ENCODE data around the gene DNAJC5.

The DNAJC5 gene

GRCh38 chr20:63884506-63885263 is 10.2 kb upstream of the DNAJC5 start:
- no peak for DNase-seq (ENCODE audit: low read depth, low spot score)

GRCh38 chr20:63885264-63886053 is 9.5 kb upstream of the DNAJC5 start:
- DNase-seq (ENCODE audit: low read depth, low spot score), result no peak

GRCh38 chr20:63886054-63886419 is 8.9 kb upstream of the DNAJC5 start:
- DNase-seq (ENCODE audit: low read depth, low spot score), result no peak

- no peak for DNase-seq (ENCODE audit: low read depth, low spot score)
Measured at GRCh38 chr20:63886921-63887320, 8.0 kb upstream of the DNAJC5 start.

- DNase-seq (ENCODE audit: low read depth, low spot score), result no peak
Measured at GRCh38 chr20:63889241-63890200, 5.4 kb upstream of the DNAJC5 start.

- no peak for DNase-seq (ENCODE audit: low read depth, low spot score)
Measured at GRCh38 chr20:63890201-63890576, 4.7 kb upstream of the DNAJC5 start.

- DNase-seq (ENCODE audit: low read depth, low spot score), result no peak
Measured at GRCh38 chr20:63890616-63891015, 4.3 kb upstream of the DNAJC5 start.

GRCh38 chr20:63891061-63892002 is 3.6 kb upstream of the DNAJC5 start:
- no peak for DNase-seq (ENCODE audit: low read depth, low spot score)

- no peak for DNase-seq (ENCODE audit: low read depth, low spot score)
Measured at GRCh38 chr20:63892402-63892801, 2.5 kb upstream of the DNAJC5 start.

- no peak for DNase-seq (ENCODE audit: low read depth, low spot score)
Measured at GRCh38 chr20:63893999-63894357, 948 bp upstream of the DNAJC5 start.

- DNase-seq (ENCODE audit: low read depth, low spot score), result no peak
Measured at GRCh38 chr20:63895202-63895951, 451 bp downstream of the DNAJC5 start.

- no peak for DNase-seq (ENCODE audit: low read depth, low spot score)
Measured at GRCh38 chr20:63895952-63896263, 982 bp downstream of the DNAJC5 start.

- DNase-seq (ENCODE audit: low read depth, low spot score), result no peak
Measured at GRCh38 chr20:63896264-63897105, 1.6 kb downstream of the DNAJC5 start.

GRCh38 chr20:63897978-63898561 is 3.1 kb downstream of the DNAJC5 start:
- no peak for DNase-seq (ENCODE audit: low read depth, low spot score)

- no peak for DNase-seq (ENCODE audit: low read depth, low spot score)
Measured at GRCh38 chr20:63898882-63899558, 4.1 kb downstream of the DNAJC5 start.

GRCh38 chr20:63900413-63900812 is 5.5 kb downstream of the DNAJC5 start:
- no peak for DNase-seq (ENCODE audit: low read depth, low spot score)

- no peak for DNase-seq (ENCODE audit: low read depth, low spot score)
Measured at GRCh38 chr20:63903796-63904561, 9.1 kb downstream of the DNAJC5 start.

Data from activated CD4-positive, CD25-positive, alpha-beta regulatory T cell treated with anti-CD3 and anti-CD28 coated beads, Interleukin-2, amount 50 U/mL, for 16 hours (primary cell).